Stimulated activated CD8-positive, alpha-beta memory T cell treated with anti-CD3 and anti-CD28 coated beads, Interleukin-15, amount 100 ng/mL, for 4 hours (primary cell): Measurements from ENCODE around the gene PDS5B.

ENCODE experiments used
- DNase-seq, 2 donors: peaks; one replicate each; pipeline ENCODE4 v3.0.0-alpha.2; 2020; ENCODE audit warnings: low read depth in 2 of 2

Gene PDS5B

DNA sequence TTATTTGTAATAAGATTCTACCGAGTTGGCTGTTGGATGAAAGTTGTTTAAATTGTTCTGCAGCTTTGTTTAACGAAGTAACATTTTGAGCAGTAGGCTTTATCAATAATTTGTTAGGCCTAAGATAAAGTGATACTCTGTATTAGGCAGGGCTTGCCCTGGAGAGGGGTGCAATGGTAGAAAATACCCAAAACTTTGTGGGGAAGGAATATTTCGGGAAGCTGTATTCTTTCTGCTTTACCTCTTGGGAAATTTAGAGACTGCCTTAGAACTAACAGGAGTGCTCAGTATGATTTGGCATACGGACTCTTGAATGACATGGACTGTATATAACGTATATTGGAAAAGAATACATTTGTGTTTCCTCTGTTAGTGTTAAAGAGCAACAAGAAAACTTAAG, 2.5 kb downstream of the PDS5B start:
- no peak for DNase-seq

DNA sequence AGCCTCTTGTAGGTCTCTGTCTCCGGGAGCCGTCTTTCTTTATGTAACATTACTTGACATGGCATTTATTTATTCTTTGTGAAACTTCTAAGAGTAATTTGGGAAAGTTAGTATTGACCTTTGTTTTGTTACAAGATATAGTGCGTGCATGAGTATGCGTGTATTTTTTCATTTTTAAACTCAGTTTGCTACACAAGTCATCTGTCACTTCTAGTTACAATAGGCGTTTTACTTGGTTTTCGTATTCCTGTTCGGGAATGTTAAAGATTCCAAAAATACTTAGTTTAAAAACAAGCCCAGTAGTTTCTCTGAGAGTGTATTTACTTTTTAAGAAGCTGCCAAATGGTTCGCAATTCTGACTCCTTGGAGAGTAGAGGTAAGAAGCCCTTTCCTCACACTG, 3.2 kb downstream of the PDS5B start:
- no peak for DNase-seq

DNA sequence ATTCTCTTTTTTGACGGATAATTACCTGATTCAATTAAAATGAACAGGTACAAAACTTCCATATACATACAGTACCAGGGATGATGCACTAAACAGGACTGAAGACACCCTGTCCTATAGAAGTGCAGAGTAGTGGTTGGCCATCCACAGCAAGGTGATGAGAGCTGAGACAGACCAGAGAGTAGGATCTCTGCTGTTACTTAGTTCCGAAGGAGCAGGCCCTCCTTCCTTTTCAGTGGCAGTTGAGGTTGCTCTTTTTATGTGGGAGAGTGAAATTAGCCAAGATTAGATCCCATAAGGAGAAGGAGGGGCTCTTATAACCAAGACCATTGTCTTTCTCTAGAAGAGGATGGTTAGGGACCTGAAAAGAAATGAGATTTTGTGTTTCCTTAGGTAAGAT, 4.0 kb downstream of the PDS5B start:
- DNase-seq: no peak

DNA sequence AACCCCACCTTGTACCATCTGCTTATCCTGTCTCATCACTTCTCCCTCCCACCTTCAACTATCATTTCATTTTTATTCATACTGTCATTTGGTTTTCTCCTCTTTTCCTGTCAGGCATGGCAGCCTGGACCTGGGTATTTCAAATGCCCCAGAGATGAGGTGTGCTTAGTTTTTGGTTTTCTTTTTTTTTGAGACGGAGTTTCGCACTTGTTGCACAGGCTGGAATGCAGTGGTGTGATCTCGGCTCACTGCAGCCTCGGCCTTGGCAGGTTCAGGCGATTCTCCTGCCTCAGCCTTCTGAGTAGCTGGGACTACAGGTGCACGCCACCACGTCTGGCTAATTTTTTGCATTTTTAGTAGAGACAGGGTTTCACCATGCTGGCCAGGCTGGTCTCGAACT, 5.8 kb downstream of the PDS5B start:
- DNase-seq: no peak

DNA sequence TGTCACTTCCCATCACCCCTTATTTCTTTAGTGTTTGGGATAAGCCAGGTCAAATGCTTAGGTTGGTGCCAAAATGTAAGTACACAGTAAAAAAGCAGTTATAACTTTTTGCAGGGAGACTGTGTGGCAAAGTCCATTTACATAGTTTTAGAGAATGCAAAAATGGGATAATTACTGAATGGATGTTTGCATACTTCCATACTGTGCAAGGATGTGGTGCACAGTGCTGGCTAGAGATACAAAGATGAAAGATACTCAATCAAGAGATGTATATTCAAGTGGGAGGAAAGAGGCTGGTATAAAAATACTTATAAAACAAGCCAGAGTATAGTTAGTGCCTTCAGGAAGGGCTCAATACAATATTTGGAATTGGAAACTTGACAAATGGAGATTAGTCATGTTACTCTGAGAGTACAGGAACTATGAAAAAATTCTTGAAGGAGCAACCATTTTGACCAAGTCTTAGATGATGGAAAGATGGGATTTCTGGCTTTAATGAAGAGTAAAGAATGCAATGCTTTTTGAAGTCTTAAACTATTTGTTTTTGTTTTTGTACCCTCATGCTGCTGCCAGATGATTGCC, 8.0 kb downstream of the PDS5B start:
- DNase-seq: no peak

DNA sequence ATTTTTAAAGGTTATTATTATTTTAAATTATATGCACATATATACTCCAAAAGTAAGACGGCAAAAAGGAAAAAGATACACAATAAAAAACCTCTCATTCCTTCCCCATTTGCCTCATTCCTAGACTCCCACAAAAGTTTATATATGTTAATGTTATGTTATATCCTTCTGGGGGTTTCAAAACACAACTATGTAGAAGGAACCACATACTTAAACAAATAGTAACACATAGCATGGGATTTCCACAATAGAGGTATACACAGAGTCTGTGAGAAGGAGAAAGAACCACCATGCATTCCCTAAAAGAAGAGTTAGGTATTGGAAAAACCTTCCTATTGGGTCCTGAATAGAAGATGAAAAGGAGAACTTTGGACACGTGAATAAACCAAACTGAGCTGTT, 9.1 kb downstream of the PDS5B start:
- DNase-seq: no peak

DNA sequence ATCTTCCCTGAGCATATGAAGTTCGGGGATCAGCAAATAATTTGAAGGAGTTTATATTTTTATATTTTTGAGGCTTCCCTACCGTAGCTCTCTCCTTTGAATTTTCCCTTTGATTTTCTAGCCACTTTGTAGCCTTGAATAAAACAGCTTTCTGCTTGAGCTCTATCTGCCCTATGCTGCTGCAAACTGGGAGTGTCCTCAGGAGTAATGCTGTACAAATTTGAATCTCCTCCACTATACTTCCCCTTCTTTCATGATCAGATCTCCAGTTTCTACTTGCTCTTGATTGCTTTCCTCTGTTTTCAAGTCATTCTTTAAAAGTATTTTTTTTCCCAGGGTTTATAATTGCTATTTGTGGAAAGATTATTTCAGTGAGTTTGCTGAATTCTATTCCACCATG, 14.6 kb downstream of the PDS5B start:
- no peak for DNase-seq

DNA sequence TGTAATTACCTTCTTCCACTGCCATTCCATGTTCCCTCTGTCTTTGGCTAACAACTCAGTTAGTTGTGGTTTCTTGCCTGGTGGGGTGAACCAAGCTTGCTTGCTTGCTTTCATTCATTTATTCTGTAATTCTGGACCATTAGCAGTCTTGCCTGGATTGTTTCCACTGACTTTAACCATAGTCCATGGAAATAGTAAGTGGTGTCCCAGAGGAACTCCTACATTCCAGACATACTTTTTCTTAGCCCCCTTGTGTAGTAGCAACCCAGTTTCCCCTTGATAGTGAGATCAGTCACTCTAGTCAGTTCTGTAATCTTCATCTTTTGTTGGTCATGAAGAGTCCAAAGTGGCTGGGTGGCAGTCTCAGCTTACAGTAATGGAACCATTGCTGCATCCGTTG, 23.2 kb downstream of the PDS5B start:
- no peak for DNase-seq

DNA sequence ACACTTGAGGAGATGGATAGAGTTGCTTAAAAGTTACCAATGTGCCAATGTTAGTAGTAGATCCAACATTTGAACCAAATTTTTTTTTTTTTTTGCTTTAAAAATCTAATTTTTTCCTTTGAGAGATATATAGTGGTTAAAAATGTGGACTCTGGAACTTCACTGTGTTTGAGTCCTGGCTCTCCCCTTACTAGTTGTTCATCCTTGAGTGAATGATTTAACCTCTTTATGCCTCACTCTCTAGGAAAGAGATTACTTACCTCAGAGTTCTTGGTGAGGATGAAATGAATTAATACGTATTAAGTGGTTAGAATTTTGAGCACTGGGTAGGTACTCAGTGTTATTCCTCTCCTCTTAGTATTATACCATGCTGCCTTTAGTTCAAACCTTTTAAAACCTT, 24.3 kb downstream of the PDS5B start:
- no peak for DNase-seq

DNA sequence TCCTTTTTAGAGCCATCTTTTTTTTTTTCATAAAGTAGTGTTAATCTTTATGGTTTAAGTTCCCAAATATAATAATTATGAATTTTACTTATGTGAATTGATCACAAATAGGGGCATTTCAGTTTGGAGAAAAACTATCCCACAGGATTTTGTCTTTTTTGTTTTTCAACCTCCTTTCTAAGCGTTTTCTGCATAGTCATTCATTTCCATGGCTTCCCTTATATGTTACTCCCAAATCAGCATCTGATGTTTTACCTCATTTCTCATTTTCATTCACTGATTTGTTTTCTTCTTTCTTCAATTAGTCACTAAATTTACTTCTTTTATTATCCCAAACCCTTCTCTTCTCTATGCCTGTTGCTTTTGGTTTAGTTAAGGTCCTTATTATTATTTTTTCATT, 24.7 kb downstream of the PDS5B start:
- DNase-seq: no peak

DNA sequence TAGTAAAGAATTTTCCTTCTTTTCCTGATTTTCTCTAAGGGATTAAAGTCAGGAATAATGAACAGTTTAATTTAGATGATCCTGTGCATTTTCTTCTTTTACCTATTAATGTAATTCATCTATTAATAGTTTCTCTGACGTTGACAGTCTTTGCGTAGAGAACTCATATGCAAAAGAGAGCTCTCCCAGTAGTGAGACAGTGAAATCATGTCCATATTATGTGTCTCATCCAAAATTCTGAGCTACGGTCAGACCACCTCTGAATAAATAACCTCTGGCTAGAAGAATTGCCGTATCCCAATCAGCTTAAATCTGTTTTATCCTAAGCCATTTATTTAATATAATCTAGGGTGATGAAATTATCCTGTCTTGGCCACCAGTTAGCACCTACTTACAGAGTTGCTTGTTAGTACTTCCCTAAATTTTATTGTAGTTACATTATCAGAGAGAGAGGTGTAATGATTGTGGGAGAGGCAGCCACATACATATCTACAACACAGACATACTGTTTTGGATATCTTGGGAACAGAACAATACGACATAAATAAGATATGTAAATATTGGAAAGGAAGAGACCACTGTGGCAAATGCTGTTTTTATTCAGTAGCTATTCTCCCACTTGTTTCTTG, 30.7 kb downstream of the PDS5B start:
- DNase-seq: no peak

DNA sequence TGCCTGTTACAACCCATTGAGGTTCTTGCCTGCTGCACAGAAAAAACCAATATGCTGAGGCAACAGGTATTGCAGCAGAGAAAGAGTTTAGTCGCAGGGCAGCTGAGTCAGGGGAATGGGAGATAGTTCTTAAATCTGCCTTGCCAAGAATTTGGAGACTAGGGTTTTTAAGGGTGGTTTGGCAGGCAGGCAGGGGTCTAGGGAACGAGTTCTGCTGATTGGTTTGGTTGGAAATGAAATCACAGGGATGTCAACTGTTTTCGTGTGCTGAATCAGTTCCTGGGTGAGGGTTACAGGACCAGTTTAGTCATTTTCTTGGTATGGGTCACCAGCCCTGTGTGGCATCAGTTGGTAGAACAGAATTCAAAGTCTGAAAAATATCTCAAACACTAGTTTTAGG, 36.6 kb downstream of the PDS5B start:
- no peak for DNase-seq

DNA sequence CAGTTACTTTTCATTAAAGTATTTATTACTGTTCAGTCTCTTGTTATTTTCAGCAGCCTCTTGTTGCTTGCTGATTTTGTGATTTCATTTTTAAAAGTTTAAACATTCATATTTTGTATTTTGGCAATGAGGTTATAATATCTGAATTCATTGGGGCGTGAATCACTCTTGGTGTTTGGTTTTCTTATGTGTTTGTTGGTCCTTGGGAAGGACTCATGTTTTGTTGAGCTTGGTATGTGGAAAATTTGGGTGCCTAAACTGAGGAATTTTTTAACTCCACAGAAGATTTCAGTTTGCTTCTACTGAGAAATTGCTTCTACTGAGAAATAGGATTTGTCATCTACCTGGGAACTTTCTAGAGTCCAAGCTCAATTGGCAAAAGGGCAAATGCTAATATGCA, 38.2 kb downstream of the PDS5B start:
- no peak for DNase-seq

DNA sequence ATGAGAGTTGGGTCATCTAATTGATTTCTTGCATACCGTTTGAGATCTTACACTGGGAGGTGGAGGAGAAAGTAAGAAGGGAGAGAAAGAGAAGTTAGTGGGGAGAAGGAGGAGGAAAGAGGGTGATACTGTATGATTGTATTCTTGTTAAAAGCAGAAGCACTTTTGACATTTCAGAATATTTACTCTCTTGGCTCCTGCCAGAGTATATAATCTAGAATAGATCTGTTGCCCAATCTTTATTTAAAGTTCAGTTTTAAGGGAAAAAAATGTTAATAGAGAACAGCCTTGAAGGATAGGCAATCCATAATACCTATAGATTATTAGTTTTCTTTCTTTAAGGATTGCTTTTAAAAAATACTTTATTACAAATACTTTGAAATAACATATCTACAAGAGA, 41.5 kb downstream of the PDS5B start:
- DNase-seq: no peak

DNA sequence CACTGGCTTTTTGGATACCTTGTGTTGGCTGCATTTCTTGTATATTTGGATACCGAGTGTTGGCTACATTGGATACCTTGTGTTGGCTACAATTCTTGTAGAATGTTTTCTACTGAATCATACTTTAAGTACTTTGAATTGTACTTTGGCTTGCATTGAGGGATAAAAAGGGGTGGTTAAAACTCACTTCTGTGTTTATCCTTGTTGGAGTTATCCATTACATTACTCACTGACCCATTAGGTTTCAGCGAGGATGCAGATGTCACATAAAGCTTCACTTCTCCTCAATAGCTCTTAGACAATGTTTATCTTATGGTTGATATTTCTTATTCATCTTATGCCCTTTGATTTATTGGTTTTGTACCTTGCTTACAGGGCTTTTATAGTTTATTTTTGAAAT, 43.1 kb downstream of the PDS5B start:
- no peak for DNase-seq

DNA sequence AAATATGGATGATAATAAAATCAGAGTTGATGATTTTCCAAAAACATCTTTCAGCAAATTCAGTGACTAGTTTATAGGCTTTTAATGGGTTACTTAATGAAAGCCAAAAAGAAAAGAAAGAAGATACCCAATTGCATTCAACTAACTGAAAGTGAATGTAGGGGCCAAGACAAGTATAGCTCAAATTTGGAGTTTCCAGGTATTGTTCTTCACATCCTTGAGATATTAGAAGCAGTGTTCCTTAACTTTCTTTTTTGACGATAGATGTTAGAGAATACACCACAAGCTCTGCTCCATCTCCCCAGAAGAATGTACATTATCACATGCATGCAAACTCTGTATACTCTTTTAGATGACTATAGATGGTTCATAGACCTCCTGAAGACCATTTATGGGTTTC, 43.6 kb downstream of the PDS5B start:
- DNase-seq: no peak

DNA sequence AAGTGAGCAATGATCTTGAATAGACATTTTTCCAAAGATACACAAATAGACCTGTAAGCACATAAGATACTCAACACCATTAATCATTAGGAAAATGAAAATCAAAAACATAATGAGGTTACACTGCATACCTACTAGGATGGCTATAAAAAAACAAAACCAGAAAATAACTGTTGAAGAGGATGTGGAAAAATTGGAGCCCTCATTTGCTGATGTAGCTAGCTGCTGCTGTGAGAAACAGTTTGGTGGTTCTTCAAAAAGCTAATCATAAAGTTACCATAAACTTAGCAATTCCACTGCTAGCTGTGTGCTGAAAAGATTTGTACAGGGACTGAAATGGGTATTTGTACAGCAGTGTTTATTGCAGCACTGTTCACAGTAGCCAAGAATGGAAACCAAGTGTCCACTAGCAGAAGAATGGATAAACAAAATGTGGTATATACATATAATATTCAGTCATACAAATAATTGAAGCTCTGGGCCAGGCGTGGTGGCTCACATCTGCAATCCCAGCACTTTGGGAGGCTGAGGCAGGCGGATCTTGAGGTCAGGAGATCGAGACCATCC, 46.2 kb downstream of the PDS5B start:
- no peak for DNase-seq

DNA sequence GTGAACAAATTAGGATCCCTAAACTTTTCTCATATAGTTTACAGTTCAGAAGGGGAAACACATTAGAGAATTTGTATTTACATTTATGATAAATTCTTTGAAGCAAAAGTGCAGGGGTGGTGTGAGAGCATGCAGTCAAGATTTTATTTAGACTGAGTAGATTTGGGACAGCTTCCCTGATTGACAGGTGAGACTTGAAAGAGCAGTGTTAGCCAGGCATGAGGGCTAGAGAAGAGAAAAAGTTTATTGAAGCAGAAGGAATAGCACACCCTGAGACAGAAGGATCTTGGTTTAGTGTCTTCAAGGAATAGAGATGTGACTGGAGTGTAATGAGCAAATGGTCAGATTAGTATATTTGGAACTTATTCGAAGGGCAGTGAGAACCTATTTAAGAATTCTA, 50.5 kb downstream of the PDS5B start:
- DNase-seq: no peak

DNA sequence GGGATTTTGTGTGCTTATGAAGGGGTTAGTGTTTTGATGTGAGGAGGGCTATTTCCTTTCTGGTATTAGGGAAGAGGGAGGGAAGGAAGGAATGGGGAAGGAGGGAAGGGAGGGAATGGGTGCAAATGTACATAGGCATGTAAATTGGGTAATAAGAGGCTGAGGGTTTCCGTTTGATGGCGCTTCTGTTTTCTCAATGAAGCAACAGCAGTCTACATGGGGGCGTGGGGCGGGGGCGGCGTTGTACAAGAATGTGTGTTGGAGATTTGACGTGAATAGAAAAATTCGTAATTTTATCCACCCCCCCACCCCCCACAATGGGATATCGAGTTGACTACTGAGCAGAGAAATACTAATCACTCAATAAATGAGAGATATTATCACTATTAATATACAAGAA, 52.5 kb downstream of the PDS5B start:
- no peak for DNase-seq

DNA sequence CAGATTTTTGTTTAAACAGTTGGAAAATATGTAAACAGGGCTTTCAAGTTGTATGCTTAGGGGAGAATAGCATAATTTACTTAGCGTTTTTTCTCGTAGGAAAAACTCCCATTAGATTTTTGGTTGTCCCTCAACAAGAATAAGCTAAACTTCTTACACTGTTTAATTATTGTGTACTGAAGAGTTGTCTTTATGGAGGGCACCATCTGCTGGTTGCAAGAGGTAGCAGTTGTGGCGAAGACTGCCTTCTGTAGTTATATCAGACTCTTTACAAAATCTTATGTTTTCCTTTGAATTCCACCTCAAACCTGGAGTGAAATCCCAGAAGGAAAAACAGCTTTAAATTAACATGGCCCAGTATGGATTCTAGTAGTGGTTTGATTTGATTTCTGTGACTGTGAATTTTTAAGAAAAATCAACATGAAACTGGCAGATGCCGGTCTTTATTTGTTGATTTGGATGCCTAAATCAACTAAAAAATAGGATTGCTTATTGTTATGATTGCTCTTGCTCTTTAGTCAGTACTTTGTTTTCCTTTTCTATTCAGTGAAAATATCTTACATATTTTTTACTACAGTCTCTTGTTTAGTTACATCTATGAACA, 53.4 kb downstream of the PDS5B start:
- DNase-seq: peak in 1 of 2 donors; percentile 27

DNA sequence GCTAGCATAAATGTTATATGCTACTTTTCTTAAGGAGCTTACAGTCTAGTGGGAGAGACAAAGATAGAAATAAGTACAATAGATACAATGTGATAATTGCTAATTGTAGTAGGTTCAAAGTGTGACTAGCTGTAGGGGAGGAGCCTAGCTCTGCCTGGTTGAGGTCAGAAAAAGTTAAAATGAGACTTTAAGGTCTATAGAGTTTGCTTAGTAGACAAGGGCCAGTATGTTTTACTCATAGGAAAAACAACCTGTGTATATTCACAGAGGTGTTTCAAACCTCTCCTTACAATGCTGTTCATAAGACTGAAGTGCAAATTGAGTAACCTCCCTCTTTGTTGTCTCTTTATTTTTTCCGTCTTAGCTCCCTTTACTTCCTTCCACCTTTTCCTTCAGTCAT, 56.1 kb downstream of the PDS5B start:
- no peak for DNase-seq

DNA sequence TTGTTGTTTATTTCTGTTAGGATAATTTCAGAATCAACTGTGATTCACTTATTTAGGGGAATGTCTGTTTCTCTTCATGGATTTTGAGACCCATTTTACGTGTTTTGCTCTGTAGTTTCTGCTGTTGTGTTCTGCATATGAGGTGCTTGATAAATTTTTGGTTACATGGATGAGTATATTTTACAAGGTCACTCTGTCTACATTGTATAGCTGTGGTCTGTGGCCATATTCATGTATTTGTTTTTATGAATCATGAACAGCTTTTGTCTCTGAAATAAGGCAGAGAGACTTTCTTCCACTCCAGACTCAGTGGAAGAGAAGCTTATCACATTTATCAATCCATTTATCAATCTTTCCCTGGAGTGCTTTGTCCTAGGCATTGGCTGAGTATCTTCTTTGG, 56.6 kb downstream of the PDS5B start:
- DNase-seq: no peak

DNA sequence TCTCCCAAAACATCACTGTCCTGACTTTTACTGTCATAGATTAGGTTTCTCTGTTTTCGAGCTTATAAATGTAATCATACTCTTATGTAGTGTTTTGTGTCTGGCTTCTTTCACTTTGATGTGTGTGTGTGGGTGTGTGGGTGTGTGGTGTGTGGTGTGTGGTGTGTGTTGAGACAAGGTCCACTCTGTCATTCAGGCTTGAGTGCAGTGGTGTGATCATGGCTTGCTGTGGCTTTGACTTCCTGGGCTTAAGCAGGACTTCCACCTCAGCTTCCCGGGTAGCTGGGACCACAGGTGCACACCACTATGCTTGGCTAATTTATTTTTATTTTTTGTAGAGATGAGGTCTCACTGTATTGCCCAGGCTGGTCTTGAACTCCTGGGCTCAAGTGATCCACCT, 59.6 kb downstream of the PDS5B start:
- no peak for DNase-seq

DNA sequence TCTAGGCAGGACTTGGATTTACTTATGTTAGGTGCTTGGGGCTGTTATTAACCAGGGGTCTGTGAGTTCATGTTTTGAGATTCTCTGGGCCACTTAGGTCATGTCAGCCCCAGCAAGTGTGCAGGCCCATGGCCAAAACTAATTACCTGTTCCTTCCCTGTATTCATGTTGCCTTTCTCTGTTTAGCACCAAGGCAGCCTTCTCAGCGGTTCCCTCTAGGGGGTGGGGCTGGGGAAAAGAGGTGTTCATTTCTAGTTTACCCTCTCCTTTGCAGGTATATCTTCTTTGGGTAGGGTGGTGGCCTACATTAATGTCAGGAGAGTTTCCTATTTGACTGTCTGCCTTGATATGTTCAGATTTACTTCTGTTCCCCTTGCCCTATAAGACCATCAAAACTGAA, 61.7 kb downstream of the PDS5B start:
- DNase-seq: no peak
